Endothelial cell of umbilical vein (primary cell): ENCODE data around the gene RIOK2.

Experiments
- CTCF ChIP-seq, 2 donors: IDR thresholded peaks; 1 replicate in 1 of 2; 2 replicates in 1 of 2; pipeline ENCODE4 v1.5.1; 2011; ENCODE audit warnings: low read length in 2 of 2, mild to moderate bottlenecking in 2 of 2, moderate library complexity in 2 of 2, control low read depth in 1 of 2, inconsistent platforms in 1 of 2, low read depth in 1 of 2; ENCODE audit not compliant: insufficient read depth in 1 of 2; ENCODE audit errors: extremely low read depth in 1 of 2
- EZH2 ChIP-seq: IDR thresholded peaks from 2 replicates; pipeline ENCODE4 v1.6.1; 2012; ENCODE audit warnings: borderline replicate concordance, low read depth, mild to moderate bottlenecking, moderate library complexity, low read length, inconsistent platforms; ENCODE audit not compliant: severe bottlenecking
- FOS ChIP-seq: IDR thresholded peaks from 2 replicates; pipeline ENCODE4 v1.6.1; 2011; ENCODE audit warnings: mild to moderate bottlenecking, low read length, moderate library complexity, borderline replicate concordance; ENCODE audit not compliant: insufficient read depth

DNA sequence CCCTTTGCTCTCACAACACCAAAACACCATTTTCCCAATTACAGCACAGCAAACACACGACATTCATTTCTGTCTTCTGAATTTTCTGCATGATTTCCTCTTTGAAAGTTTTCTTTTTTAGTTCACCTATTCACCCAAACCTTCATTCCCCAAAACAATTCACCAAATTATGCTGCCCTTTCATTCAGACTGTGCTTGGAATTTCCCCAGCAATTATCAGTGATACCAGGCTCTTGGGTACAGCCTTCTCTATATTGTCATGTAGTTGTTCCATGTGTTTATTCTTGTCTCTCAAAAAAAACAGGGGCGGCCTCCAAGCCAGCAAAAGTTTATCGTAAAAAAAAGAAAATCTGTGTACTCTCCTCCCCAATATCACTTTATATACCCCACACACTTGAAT lies 31.7 kb downstream of the RIOK2 start:
- no peak for TF ChIP-seq CTCF (IDR thresholded peaks at IDR 0.05; ENCODE audit: extremely low read depth in 1 of 2, insufficient read depth in 1 of 2, low read depth in 1 of 2, low read length in 2 of 2)
- TF ChIP-seq EZH2: no peak
- TF ChIP-seq FOS: no peak
